ENCODE results near the gene RGS3. TPM values are rescaled to one million over a fixed set of nuclear protein-coding genes. Genes with fewer than 3 reads are reported as not detected.

Gene RGS3
- polyA plus RNA-seq, 3 donors = 41.4 to 49.8 (median 45.1) TPM

DNA sequence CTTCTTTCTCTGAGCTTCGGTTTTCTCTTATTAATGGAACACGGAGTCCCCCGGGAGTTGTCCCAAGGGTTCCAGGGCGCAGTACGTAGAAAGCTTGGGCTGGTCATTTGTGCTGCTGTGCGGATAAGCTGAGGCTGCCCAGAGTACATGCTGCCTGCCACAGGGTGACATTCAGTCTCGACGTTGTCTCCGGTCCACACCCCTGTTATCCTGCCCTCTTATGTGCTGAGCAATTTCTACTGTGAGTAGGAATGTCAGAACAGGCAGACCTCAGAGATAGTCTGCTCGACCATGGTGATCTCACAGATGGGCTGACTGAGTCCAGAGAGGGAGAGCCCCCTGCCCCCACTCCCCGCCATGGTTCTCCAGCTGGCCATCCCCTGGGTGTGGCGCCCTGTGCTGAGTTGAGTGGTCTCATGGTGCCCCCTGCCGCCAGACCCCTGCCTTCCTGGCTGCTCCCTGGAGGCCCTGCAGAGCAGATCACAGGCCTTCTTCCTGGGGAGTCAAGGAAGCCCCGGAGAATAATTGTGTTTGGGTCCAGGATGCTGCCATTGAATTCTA is 124.0 kb downstream of the RGS3 start:
- no peak for DNase-seq (ENCODE audit: extremely low read depth in 1 of 11, low read depth in 9 of 11, low spot score in 4 of 11)

DNA sequence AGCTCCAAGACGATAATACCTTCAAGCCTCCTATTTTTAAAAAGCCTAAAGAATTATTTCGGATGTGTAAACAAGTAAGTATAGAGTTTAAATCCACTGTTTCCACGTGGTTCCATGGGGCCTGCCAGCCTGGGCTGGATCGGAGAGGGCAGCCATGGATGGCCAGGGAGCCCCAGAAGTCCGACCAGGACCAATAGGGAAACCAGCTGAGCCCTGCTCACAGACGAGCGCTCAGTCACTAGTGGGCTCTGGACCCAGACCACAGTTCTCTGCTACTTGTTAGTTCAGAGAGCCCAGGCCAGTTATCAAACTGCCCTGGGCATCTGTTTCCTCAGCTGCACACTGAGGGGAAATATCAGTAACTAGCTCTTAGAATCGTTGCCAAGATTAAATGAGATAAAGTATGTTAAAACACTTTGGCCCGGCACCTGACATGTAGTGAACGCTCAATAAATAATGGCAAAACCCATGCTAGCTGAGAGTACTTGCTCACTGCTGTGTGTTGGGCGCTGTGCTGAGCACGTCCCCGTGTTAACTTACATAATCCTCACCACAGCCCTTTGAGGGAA is 124.8 kb downstream of the RGS3 start:
- DNase-seq (ENCODE audit: extremely low read depth in 1 of 11, low read depth in 9 of 11, low spot score in 4 of 11) = no peak

DNA sequence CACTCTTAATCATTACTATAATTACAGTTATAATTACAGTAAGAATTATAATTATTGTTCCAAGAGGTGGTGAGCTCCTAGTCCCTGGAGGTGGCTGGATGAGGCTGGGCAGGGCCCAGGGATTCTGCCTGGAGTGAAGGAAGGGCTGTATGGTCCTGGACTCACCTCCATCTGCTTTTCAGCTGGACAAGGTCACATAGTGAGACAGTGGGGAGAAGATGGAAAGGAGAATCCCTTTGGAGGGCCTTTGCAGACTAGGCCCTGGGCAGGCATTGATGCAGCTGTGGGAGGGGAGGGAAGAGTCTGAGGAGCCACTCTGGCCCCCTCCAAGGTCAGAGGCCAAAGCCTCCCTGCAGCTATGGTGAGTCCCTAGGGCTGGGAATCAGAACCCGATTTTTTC is 125.4 kb downstream of the RGS3 start:
- no peak for DNase-seq (ENCODE audit: extremely low read depth in 1 of 11, low read depth in 9 of 11, low spot score in 4 of 11)

DNA sequence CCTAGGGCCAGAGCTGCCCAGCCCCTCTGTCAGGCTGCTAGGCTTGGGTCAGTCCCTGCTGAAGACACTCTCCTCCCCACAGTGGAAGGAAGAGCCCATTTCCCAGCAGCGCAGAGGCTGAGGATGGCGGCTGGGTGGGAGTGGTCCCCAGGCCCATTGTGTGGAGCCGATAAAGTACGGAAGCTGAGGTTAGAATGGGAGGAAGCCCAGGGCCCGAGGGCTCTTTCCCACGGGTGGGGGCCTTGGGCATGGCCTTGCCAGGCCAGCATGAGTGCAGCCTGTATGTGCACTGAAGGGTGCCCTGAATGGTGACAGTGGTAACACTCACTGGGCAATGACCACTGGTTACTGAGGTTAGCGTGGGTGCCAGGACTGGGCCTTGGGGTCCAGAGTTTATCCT is 125.9 kb downstream of the RGS3 start:
- no peak for DNase-seq (ENCODE audit: extremely low read depth in 1 of 11, low read depth in 9 of 11, low spot score in 4 of 11)

DNA sequence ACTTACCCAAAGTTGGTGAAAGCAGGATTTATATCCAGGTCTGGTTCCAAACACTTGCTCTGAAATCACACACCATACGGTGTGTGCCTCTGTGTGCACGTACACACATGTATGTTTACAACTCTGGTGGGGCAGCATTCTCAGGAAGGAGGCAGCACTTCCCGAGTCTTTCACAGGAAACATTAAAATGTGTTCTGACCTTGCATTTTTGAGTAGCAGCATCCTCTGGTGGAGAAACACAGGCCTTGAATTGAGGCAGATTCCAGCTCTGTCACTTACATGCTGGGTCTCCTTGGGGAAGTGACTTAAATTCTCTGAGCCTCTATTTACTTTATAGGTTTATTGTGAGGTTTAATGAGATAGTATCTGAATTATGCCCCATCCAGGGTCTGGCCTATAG is 126.4 kb downstream of the RGS3 start:
- no peak for DNase-seq (ENCODE audit: extremely low read depth in 1 of 11, low read depth in 9 of 11, low spot score in 4 of 11)

DNA sequence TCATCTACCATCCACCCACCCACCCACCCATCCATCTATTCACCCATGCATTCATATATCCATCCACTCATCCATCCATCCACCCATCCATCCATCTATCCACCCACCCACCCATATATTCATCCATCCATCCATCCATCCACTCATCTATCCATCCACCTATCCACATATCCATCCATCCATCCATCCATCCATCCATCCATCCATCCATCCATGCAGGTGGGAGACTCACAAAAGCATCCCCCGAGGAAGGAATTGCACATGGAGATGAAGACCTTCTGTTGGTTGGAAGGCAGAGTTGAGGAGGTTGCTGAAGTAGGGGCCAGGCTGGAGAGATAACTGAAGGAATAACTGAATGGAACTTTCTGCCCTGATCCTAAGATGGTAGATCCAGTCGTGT is 126.9 kb downstream of the RGS3 start:
- DNase-seq (ENCODE audit: extremely low read depth in 1 of 11, low read depth in 9 of 11, low spot score in 4 of 11) = no peak

DNA sequence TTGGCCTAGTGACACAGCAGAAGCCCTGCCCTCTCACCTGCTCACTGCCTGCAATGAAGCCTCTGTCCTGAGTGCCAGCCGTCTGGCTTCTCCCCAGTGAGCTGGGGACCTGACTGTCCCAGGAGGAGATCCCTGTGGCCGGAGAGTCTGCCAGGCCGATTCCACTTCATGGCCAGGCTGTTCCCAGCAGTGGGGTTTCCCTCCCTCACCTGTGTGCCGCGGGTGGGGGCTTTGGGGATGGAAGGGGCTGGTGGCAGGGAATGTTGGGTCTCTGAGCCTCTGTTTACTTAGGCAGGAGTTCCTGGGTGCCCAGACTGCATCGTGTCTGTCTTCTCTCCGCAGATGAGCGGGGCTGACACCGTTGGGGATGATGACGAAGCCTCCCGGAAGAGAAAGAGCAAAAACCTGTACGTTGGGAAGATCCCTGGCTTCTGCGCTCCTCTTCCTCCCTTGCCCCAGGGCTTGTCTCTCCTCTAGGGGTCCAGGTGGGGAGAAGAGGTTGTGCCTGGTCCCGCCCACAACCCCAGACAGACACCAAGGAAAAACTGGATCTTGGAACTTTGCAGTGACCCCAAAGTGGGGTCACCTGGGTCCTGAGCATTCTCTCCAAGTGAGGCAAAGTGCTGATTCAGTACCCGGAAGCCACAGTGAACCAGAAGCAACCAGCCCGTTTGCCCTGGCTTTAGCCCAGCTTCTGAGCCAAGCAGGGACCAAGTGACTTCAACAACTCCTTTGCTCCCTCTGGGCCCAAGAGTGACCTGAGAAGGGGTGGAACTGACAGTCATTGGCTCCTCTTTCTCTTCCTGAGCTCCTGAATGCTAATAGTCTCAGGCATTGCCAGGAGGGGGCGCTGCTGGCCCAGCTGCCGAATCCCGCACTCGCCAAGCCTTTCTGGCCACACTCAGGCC is 127.7 kb downstream of the RGS3 start:
- peak in 2 of 11 donors; percentile 62 to 70 for DNase-seq (ENCODE audit: extremely low read depth in 1 of 11, low read depth in 9 of 11, low spot score in 4 of 11)

DNA sequence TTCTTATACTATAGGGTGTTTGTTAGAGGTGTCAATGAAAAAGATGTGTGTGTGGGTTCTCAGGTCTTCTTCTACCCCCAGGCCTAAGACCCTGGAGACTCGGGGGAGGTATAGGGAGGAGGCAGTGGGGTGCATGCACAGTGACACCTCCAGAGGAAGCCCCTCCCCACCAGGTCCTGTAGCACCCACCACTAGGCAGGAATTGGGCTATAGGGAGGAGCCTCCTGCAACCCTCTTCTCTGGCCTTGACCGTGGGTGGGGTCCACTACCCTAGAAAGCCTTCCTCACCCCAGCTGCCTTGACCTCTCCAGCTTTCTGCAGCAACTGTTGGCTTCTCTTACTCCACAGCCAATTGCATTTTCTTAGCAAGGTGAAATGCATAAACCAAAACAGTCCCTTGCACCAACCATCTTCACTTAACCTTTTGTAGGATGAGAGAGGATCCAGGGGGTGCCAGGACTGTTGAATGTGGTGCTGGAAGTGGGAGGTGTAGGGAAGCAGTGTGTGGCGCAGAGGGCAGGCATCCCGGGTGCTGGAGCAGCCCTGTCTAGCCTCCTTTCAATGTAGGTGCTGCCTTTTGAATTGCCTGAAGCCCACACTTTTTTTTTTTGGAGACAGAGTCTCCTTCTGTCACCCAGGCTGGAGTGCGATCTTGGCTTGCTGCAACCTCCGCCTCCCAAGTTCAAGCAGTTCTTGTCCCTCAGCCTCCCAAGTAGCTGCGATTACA is 128.5 kb downstream of the RGS3 start:
- DNase-seq (ENCODE audit: extremely low read depth in 1 of 11, low read depth in 9 of 11, low spot score in 4 of 11) = no peak

DNA sequence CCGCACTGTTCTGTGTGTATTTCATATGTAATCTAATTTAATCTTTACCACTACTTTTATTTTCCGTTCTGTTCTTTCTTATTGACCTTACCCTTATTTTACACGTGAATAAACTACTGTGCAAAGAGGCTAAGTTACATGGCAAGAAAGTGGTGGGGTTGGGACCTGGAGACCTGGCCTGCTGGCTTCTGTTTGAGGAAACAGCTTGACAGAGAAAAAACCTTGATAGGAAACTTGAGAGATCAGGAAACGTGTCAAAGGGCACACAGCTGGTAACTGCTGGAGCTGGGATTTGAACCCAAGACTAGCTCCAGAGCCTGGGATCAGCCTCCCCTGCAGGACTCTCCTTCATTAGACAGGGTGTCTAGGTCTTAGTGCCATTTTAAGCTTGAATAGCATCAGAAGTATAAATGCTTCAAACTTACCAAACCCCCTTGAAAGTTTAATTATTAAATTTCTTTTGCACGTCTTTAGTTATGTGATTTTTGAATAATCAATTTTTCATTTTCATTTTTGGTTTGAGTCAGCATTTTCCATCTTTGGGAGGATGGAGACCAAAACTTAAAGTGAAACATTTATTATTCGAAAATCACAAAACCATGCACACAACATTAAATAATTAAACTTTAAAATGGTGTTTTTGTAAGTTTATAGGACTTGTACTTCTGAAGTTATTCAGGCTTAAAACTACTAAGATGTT is 129.5 kb downstream of the RGS3 start:
- no peak for DNase-seq (ENCODE audit: extremely low read depth in 1 of 11, low read depth in 9 of 11, low spot score in 4 of 11)

DNA sequence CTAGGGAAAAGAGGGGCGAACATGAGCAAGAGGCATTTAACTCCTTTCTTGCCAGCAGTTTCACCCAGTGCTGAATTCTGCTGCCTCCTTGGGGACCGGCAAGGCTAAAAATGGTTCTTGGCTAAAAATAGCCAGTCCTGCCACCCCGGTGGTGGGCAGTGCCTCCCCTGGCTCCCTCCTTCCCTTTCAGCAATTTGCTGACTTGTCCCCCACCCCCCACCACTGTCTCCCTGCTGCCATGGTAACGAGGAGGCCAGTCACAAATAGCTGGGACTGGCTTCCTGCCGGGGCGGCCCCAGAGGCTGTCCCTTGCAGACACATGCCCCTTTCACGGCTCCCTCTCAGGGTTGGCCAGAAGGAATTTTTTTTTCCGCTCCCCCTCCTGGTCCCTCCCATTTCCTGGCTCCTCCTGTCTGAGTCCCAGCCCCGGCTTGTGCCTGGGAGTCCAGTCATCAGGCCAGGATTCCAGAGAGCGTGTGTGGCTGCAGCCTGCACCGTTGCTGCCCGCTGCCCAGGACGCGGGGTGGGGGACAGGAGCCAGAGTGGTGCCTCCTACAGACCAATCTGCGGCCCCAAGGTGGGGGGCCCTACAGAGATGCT is 130.3 kb downstream of the RGS3 start:
- DNase-seq (ENCODE audit: extremely low read depth in 1 of 11, low read depth in 9 of 11, low spot score in 4 of 11) = peak; percentile 92 to 99 (median 95)

DNA sequence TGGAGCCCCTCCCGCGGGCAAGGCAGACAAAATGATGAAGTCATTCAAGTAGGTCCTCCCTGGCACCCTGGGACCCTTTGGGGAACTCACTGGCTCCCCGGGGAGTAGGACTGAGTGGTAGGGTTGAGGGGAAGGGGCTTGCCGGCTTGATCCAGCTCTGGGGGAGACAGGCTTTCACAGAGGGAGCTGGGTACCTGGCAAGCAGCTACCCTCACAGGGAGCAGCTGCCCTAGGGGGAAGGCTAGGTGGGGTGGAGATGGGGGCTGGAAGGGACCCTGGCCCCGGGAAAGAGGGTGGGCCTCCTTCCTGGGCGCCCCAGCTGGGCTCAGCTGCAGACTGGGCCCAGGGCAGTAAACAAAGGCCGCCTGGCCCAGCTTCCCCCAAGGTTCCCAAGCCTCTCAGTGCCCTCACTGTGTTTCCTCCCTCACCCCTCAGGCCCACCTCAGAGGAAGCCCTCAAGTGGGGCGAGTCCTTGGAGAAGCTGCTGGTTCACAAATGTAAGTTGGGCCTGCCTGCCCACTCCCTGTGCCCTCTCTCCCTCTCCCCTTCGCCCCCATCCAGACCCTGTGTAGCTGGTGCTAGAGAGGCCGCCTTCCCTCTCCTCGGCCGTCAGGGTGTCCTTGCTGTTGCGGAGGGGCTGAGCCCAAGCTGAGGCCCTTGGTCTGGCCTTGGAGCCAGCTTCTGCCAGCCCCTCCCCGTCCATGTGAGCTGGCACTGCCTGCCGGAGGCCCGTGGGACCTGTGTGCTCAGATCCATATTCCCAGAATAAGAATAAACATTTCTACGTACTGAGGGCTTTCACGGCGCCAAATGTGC is 131.2 kb downstream of the RGS3 start:
- no peak for DNase-seq (ENCODE audit: extremely low read depth in 1 of 11, low read depth in 9 of 11, low spot score in 4 of 11)

DNA sequence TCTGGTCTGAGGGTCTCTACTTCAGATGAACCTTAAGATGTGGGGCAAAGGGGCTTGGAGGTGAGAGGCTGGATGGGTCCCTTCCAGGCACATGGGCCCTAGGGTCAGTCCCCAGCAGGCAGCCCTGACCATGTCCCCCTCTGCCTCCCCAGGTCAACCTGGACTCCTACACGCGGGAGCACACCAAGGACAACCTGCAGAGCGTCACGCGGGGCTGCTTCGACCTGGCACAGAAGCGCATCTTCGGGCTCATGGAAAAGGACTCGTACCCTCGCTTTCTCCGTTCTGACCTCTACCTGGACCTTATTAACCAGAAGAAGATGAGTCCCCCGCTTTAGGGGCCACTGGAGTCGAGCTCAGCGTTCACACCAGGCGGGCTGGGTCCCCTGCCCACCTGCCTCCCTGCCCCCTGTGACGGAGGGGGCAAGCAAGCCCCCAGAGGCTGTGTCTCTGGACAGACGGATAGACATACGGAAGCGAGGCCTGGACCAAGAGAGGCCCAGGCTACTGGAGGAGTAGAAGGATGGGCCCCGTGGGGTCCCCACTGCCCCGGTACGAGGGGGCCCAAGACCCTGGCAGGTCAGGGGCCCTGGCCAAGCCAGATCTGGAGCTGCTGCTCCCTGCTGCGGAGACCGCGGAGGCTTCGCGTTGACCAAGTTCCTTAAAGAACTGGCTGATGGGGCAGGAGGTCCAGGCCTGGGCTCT is 133.2 kb downstream of the RGS3 start:
- no peak for DNase-seq (ENCODE audit: extremely low read depth in 1 of 11, low read depth in 9 of 11, low spot score in 4 of 11)

DNA sequence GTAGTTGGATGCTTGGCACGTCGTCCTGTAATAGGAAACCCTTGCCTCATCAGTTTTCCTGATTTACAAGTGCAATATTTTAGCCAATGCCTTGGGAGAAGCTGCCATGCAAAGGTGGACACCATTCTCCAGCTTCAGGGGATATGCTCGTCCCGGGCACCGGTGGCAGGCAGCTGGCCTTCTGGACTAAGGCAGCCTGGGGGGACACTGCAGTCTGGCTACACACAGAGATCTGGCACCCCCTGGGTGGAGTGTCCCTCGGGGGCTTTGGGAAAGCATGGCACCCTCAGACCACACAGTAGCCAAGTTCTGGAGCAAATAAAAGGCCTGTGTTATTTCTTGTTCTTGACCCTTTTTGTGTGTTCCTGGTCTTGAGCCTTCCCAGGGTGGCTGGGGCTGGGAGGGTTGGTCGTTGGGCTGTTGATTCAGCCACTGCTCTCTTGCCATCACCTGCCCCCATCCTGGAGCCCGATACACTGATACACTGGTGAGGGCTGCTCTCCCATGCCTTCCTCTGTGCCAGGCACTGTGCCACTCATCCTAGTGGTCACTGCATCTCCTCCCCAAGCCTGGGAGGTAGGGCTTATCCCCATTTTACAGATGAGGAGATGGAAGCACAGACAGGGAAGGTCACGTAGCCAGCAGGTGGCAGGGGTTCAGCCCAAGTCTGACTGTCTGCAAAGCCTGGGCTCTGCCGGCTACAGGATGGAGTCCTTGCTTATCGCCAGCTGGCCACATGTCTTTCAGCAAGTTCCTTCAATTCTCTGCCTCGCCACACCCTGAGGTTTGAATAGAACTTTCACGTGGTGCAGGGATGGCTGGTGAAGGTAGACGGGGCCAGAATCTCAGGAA is 134.1 kb downstream of the RGS3 start:
- DNase-seq (ENCODE audit: extremely low read depth in 1 of 11, low read depth in 9 of 11, low spot score in 4 of 11) = no peak

DNA sequence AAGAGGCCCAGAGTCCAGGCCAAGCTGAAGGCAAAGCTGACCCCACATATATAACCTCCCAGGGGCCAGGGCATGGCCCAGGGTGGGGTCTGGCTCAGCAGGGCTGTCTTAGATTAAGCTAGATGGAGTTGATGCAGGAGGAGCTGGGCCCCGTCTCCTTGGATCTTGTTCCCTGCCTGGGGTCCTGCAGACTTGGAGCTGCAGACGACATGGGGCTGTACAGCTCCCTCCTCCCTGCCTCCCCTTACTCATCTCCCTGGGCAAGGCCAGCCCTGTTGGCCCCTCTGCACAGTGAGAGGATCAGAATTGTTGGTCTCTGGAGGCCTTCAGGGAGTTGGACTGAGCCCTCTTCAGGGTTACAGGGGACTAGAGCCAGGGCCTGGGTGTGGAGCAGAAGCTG is 134.9 kb downstream of the RGS3 start:
- DNase-seq (ENCODE audit: extremely low read depth in 1 of 11, low read depth in 9 of 11, low spot score in 4 of 11) = no peak

DNA sequence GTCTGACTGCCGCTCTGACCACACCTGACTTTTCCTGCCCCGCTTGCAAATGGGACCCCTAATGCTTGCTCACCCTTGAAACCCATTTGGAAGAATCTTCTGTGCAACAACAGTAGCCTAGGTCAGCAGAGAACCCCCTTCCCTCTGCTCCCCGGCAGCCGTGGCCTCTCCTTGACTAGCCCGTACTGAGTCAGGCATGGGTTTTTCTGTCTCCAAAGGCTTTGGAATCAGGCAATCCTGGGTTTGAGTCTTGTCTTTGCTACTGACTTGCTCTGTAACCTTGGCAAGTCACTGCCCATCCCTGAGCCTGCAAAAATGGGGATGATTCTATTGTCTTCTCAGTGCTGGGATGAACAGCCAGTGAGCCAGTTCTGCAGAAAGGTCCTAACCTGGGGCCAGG is 135.4 kb downstream of the RGS3 start:
- DNase-seq (ENCODE audit: extremely low read depth in 1 of 11, low read depth in 9 of 11, low spot score in 4 of 11) = no peak

DNA sequence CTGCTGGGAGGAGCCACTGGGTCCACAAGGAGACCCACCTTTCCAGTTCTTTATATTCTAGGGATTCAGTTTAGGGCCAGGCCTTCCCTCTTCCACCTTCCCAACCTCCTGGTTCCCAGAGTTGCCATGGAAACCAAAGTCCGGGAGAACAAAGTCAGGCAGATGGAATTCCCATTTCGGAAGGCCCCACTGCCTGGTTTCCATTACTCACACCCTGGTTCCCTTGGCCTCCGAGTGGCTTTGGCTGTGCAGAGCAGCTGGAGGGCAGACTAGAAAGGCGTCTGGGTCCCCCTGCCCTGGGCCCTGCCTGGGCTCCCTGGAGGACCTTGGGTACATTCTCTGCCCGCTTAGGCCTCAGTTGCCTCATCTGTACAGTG is 136.1 kb downstream of the RGS3 start:
- DNase-seq (ENCODE audit: extremely low read depth in 1 of 11, low read depth in 9 of 11, low spot score in 4 of 11) = no peak
